ENCODE measurements around the gene ARID4B.

- TF ChIP-seq CTCF (conservative IDR thresholded peaks at IDR 0.05; ENCODE audit: low read length) (no peak), EZH2phosphoT487 (IDR thresholded peaks at IDR 0.05; ENCODE audit: borderline replicate concordance, low read depth, low read length) (no peak)
Observed at GRCh38 chr1:235226933-235227332, 101.0 kb downstream of the ARID4B start.
